HG03095 (cell line): ENCODE measurements around the gene C4A.
"Not testable (repeated sequence)": the region's sequence is repeated elsewhere in the genome, so short reads cannot be mapped to it uniquely, and the experiment has no call there.

ENCODE experiments used
- ATAC-seq: cut with Tn5 transposase; IDR thresholded peaks from one replicate; pipeline ENCODE4 v1.9.1; 2021; ENCODE audit warnings: moderate library complexity; ENCODE audit not compliant: unreplicated experiment

C4A gene

GRCh38 chr6:32047855-32048766 lies 66.3 kb downstream of the C4A start:
- ATAC-seq, result no peak

GRCh38 chr6:32049149-32049548 lies 67.3 kb downstream of the C4A start:
- ATAC-seq, result not testable (repeated sequence)

DNA sequence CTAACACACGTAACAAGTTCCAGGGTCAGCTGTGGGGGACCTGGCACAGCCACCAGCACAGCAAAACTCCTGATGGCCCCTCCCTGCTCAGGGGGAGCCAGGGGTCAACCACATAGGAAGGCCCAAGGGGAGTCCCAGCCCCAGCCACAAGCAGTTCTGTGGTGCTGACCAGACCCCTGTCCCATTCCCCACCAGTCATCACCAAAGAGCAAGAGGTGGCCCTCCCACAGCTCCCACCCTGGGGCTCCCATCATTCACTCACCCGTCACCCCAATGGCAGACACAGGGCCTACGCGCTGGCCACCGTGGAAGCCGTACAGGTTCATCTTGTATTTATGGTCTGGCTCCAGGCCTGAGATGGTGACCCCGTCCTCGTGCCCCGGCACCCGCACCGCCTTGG lies 67.9 kb downstream of the C4A start:
- not testable (repeated sequence) for ATAC-seq

- no peak for ATAC-seq
Observed at GRCh38 chr6:32050562-32050961, 68.7 kb downstream of the C4A start.
